Endothelial cell (in vitro differentiated cells): ENCODE data around the gene ZNF670. TPM values are rescaled to one million over a fixed set of nuclear protein-coding genes. Genes with fewer than 3 reads are reported as not detected.
A peak's percentile ranks its signal among the peaks of the same experiment; 100 is the strongest.

ENCODE experiments used
- DNase-seq: peaks from one replicate; pipeline ENCODE4 v3.0.0; 2021; ENCODE audit warnings: low spot score
- H3K27ac Mint-ChIP-seq: one replicate; pipeline ENCODE4 v1.8.0; 2021; ENCODE audit warnings: mixed read lengths, inconsistent platforms; ENCODE audit not compliant: unreplicated experiment
- H3K27me3 Mint-ChIP-seq: one replicate; pipeline ENCODE4 v1.8.0; 2021; ENCODE audit warnings: mild to moderate bottlenecking, moderate library complexity, mixed read lengths, inconsistent platforms; ENCODE audit not compliant: unreplicated experiment
- H3K36me3 Mint-ChIP-seq: one replicate; pipeline ENCODE4 v1.8.0; 2021; ENCODE audit warnings: mild to moderate bottlenecking, low read depth, mixed read lengths, inconsistent platforms; ENCODE audit not compliant: unreplicated experiment
- H3K4me1 Mint-ChIP-seq: one replicate; pipeline ENCODE4 v1.8.0; 2021; ENCODE audit warnings: mild to moderate bottlenecking, mixed read lengths, inconsistent platforms; ENCODE audit not compliant: unreplicated experiment
- H3K4me3 Mint-ChIP-seq: one replicate; pipeline ENCODE4 v1.8.0; 2021; ENCODE audit warnings: mild to moderate bottlenecking, mixed read lengths, inconsistent platforms; ENCODE audit not compliant: unreplicated experiment
- H3K9me3 Mint-ChIP-seq: one replicate; pipeline ENCODE4 v1.8.0; 2021; ENCODE audit warnings: mixed read lengths, inconsistent platforms; ENCODE audit not compliant: unreplicated experiment
- total RNA-seq: library from RNA; stranded (reverse); fragmentation: NEBNext Ultra II Directional; extraction: Animal tissue kit (Norgen Biotek cat#: 25700); gene quantifications from one replicate; pipeline ENCODE4 v1.2.1, GENCODE V29; 2021; ENCODE audit not compliant: unreplicated experiment
- TF ChIP-seq, protein P1 (sequence below): fragments of 200-600 bp; sonication (generic); IDR thresholded peaks from one replicate; pipeline ENCODE4 v1.5.0; 2021; ENCODE audit warnings: antibody characterized with exemption; ENCODE audit not compliant: unreplicated experiment

The ZNF670 gene
- total RNA-seq, 1 donor from 2014 or later, result 9.7 TPM

DNA sequence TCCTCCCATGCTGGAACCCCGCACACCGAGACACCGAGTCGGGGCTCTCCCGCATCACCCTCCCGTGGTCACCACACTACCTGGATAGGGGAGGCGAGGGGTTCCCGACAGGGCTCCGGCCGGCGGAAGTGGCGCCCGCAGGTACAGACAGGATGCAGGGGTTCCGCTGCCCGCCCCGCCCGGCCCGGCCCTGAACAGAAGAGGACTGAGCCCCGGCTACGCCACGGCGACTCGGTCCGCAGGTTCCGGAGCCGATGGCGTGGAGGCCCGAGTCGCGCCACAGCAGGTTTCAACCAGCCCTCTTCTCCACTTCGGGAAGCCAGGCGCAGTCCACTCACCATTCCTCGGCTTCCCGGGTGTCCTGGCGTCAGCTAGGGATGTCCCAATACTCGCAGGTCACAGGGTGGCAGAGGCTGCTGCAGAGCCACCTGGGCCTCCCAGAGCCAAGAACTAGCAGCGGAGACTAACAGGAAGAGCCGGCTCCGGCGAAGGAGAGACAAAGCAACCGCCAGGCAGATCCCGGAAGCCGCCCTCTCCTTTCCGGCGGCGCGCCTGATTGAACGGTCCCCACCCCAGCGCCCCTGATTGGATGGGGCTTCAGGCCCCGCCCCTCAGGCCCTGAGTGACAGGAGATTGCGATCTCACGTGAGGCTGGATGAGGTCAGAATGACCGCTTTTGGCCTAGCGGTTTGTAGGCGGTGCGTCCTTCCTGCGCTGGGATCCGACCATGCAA, 25.4 kb upstream of the ZNF670 start, which contains the start of gene ZNF669:
TSS of gene ZNF669 (minus strand) at position 498 of the 733 bp plus-strand sequence. CDS start at position 341, 157 bp downstream.
- peak; percentile 97 for DNase-seq
- H3K27me3 Mint-ChIP-seq, result peaks cover 3% of the 10 kb centered on the region
- H3K9me3 Mint-ChIP-seq, result peaks cover 14% of the 10 kb centered on the region
- H3K4me1 Mint-ChIP-seq, result peaks cover 8% of the 10 kb centered on the region
- TF ChIP-seq, protein P1, sequence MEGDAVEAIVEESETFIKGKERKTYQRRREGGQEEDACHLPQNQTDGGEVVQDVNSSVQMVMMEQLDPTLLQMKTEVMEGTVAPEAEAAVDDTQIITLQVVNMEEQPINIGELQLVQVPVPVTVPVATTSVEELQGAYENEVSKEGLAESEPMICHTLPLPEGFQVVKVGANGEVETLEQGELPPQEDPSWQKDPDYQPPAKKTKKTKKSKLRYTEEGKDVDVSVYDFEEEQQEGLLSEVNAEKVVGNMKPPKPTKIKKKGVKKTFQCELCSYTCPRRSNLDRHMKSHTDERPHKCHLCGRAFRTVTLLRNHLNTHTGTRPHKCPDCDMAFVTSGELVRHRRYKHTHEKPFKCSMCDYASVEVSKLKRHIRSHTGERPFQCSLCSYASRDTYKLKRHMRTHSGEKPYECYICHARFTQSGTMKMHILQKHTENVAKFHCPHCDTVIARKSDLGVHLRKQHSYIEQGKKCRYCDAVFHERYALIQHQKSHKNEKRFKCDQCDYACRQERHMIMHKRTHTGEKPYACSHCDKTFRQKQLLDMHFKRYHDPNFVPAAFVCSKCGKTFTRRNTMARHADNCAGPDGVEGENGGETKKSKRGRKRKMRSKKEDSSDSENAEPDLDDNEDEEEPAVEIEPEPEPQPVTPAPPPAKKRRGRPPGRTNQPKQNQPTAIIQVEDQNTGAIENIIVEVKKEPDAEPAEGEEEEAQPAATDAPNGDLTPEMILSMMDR, result no peak
- peak within 1 kb of the TSS; percentile 93 for H3K27ac Mint-ChIP-seq
- peak within 1 kb of the TSS; percentile 95 for H3K4me3 Mint-ChIP-seq
- peaks cover 36% of the 10 kb centered on the region for H3K36me3 Mint-ChIP-seq

DNA sequence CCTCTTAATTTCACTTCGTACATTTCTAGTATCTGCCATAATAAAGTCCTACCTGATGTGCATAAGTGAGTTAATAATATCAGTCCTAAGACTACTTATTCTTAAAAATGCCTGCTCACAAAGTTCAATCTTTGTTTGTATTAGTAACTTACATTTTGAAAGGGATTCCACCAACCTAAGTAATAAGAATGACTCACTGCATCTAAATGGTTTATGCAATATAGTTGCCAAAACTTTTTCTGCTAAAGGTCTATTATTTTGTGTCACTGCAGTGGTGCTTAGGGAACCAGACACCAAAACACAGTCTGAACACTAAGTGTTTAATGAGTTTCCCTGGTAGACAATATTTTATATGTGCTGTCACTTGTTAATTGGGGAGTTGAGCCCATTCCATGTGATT, 23.8 kb upstream of the ZNF670 start:
- DNase-seq, result no peak
- peaks cover 8% of the 10 kb centered on the region for H3K4me1 Mint-ChIP-seq
- H3K36me3 Mint-ChIP-seq, result peaks cover 46% of the 10 kb centered on the region
- peaks cover 6% of the 10 kb centered on the region for H3K27me3 Mint-ChIP-seq
- TF ChIP-seq, protein P1, result no peak
- H3K4me3 Mint-ChIP-seq, result peak overlapping the region; percentile 74
- H3K27ac Mint-ChIP-seq, result no peak overlapping the region
- H3K9me3 Mint-ChIP-seq, result peaks cover 14% of the 10 kb centered on the region

DNA sequence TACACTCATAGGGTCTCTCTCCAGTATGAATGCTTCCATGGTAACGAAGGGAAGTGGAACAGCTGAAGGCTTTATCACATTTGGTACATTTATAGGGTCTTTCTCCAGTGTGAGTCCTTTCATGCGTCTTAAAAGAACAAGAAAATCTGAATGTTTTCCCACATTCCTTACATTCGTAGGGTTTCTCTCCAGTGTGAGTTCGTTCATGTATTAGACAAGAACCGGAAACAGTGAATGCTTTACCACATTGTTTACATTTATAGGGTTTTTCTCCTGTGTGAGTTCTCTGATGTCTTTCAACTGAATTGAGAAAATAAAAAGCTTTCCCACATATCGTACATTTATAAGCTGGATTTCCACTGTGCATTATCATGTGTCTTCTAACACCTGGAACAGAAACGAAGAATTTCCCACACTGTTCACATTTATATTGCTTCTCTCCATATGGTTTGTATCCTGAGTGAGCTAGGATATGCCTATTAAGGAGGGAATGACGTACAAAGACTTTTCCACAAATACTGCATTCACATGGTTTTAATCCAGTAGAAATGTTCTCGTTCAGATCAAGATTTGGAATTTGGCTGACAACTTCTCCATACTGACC, 22.2 kb upstream of the ZNF670 start:
- peaks cover 10% of the 10 kb centered on the region for H3K27me3 Mint-ChIP-seq
- no peak overlapping the region for H3K27ac Mint-ChIP-seq
- H3K36me3 Mint-ChIP-seq, result peaks cover 55% of the 10 kb centered on the region
- peaks cover 14% of the 10 kb centered on the region for H3K9me3 Mint-ChIP-seq
- TF ChIP-seq, protein P1, result no peak
- H3K4me1 Mint-ChIP-seq, result peaks cover 8% of the 10 kb centered on the region
- DNase-seq, result no peak
- H3K4me3 Mint-ChIP-seq, result peak overlapping the region; percentile 77

DNA sequence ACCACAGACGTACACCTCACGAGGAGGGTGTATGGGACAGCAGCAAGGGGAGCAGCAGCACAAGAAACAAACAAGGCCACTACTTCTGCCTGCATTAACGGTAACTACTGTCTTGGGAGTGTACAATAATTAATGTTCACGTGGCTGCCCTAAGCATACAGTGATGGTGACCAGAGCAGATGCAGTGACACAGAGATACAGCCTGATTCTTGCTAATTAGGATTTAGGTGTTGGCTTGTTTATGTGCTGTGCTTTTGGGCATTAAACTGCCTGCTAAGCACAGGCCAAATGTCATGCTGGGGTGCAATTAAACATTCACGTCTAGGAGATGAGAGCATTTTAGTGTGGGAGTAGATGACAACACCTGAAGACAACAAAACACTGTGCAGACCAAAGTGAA, 18.3 kb upstream of the ZNF670 start:
- Mint-ChIP-seq H3K27ac (no peak overlapping the region), H3K9me3 (peaks cover 10% of the 10 kb centered on the region)

More for the DNA sequence above, 18.3 kb upstream of the ZNF670 start:
- TF ChIP-seq, protein P1, result no peak
- DNase-seq, result no peak
- Mint-ChIP-seq H3K27me3 (peaks cover 10% of the 10 kb centered on the region), H3K4me3 (peak overlapping the region; percentile 28), H3K4me1 (no peaks in the 10 kb centered on the region), H3K36me3 (peaks cover 44% of the 10 kb centered on the region)
